Right lobe of liver (tissue), 6 donors: ENCODE results near the gene ALCAM. TPM values are rescaled to one million over a fixed set of nuclear protein-coding genes. Genes with fewer than 3 reads are reported as not detected.

Experiments used
- ATAC-seq, 4 donors: fragments of 200-7000 bp; cut with Tn5 transposase; one replicate each; pipeline ENCODE4 v1.9.1; 2020; ENCODE audit warnings: mild to moderate bottlenecking in 4 of 4, moderate library complexity in 4 of 4
- DNase-seq, 3 donors: peaks; one replicate each; pipeline ENCODE4 v3.0.0-alpha.2; 2020
- H3K27ac ChIP-seq, 3 donors: fragments of 200-600 bp; one replicate each; pipeline ENCODE4 v1.8.0; 2022
- H3K27me3 ChIP-seq, 2 donors: fragments of 200-600 bp; one replicate each; pipeline ENCODE4 v1.8.0; 2022
- H3K36me3 ChIP-seq, 4 donors: fragments of 200-600 bp; sonication (generic) in 1 of 4; one replicate each; pipeline versions ENCODE4 v1.5.1 to v1.8.0; 2017 to 2022; ENCODE audit warnings: control low read depth in 1 of 4
- H3K4me1 ChIP-seq, 4 donors: fragments of 200-600 bp; sonication (generic) in 1 of 4; one replicate each; pipeline versions ENCODE4 v1.5.1 to v1.8.0; 2017 to 2022; ENCODE audit warnings: control low read depth in 1 of 4
- H3K4me3 ChIP-seq, 3 donors: fragments of 200-600 bp; one replicate each; pipeline ENCODE4 v1.8.0; 2022
- H3K9me3 ChIP-seq, 4 donors: fragments of 200-600 bp; sonication (generic) in 1 of 4; one replicate each; pipeline versions ENCODE4 v1.5.1 to v1.8.0; 2017 to 2022; ENCODE audit warnings: control low read depth in 1 of 4
- POLR2A ChIP-seq: fragments of 450-650 bp; IDR thresholded peaks from one replicate; pipeline ENCODE4 v1.6.1; 2017; ENCODE audit warnings: antibody characterized with exemption, mild to moderate bottlenecking
- WGBS: methylation state at CpG from one replicate; pipeline ENCODE4 v1.1.6; 2018; ENCODE audit warnings: low coverage, low lambda C conversion rate; ENCODE audit not compliant: insufficient coverage; ENCODE audit errors: missing lambda C conversion rate; 5-methylcytosine and 5-hydroxymethylcytosine counted together
- intact Hi-C, 2 donors: fragments of 100-400 bp; cut with DNase I; formaldehyde crosslinking; loops; one replicate each; pipeline versions ENCODE4 v1.11.2 to v1.14.1; 2022
- total RNA-seq, 6 experiments: library from RNA; depleted of rRNA in 2 of 6; stranded (reverse); fragments of >200 nt in 2 of 6; fragmentation: NEBNext Ultra II Directional in 3 of 6; extraction: Animal tissue kit (Norgen Biotek cat#: 25700) in 3 of 6; gene quantifications; one replicate each; pipeline versions ENCODE4 v1.1.0 to v1.2.4, GENCODE V29; 2016 to 2023
- TF ChIP-seq, protein P1 (sequence below), 4 donors: fragments of 200-600 bp in 3 of 4; fragments of 450-650 bp in 1 of 4; IDR thresholded peaks; one replicate each; pipeline versions ENCODE4 v1.5.1 to v1.8.0; 2016 to 2022; ENCODE audit warnings: antibody characterized with exemption in 4 of 4, mild to moderate bottlenecking in 2 of 4
- donor health status: DM: no; HTN: yes; CAD: no.
- donor health status: DM: no; HTN: no; CAD: no.
- donor health status: DM: no; HTN: no; CAD: no.
- donor health status: DM: no; HTN: yes; CAD: no.
- donor health status: DM: no; HTN: yes; CAD: no.

The ALCAM gene
- total RNA-seq, 6 experiments from 2014 or later = 21.9 to 43.4 (median 34.5) TPM

DNA sequence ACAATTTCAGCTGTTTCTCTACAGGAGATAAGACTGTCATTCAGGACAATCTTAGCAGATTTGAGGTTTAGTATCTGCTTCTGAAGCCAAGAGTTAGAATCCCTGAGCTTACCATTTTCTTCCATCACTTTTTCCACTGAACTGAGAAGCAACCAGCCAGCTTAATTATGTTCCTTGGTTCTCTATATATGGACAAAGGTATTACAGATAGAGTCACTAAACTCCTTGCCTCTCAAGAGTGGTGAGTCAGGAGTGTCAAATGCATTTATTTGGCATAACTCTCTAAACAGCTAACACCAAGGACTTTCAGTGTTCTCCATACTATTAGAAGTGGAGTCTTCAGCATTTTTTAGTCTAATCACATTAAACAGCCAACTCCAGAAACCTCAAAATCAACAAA is 239.3 kb downstream of the ALCAM start:
- Histone ChIP-seq H3K9me3 (no peaks in the 10 kb centered on the region), H3K36me3 (no peaks in the 10 kb centered on the region), H3K27ac (no peak overlapping the region), H3K4me3 (no peak overlapping the region), H3K27me3 (no peaks in the 10 kb centered on the region), H3K4me1 (no peaks in the 10 kb centered on the region)
- DNase-seq (no peak), ATAC-seq (no peak)
- TF ChIP-seq POLR2A = no peak
- TF ChIP-seq, protein P1, sequence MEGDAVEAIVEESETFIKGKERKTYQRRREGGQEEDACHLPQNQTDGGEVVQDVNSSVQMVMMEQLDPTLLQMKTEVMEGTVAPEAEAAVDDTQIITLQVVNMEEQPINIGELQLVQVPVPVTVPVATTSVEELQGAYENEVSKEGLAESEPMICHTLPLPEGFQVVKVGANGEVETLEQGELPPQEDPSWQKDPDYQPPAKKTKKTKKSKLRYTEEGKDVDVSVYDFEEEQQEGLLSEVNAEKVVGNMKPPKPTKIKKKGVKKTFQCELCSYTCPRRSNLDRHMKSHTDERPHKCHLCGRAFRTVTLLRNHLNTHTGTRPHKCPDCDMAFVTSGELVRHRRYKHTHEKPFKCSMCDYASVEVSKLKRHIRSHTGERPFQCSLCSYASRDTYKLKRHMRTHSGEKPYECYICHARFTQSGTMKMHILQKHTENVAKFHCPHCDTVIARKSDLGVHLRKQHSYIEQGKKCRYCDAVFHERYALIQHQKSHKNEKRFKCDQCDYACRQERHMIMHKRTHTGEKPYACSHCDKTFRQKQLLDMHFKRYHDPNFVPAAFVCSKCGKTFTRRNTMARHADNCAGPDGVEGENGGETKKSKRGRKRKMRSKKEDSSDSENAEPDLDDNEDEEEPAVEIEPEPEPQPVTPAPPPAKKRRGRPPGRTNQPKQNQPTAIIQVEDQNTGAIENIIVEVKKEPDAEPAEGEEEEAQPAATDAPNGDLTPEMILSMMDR (IDR thresholded peaks at IDR 0.05) = no peak
- intact Hi-C loops = no loop called here

- DNase-seq (no peak), ATAC-seq (no peak)
- no peaks in the 10 kb centered on the region for H3K9me3 ChIP-seq
- 85% methylated on average over 17 of the region's 17 CpGs for WGBS
- no peak overlapping the region for H3K4me3 ChIP-seq
- no peaks in the 10 kb centered on the region for H3K4me1 ChIP-seq
- no peaks in the 10 kb centered on the region for H3K36me3 ChIP-seq
- TF ChIP-seq, protein P1 (IDR thresholded peaks at IDR 0.05) = no peak
- TF ChIP-seq POLR2A = no peak
- H3K27ac ChIP-seq = no peak overlapping the region
- intact Hi-C loops = no loop called here
- no peaks in the 10 kb centered on the region for H3K27me3 ChIP-seq
Measured at GRCh38 chr3:105608623-105609022, 241.9 kb downstream of the ALCAM start.

DNA sequence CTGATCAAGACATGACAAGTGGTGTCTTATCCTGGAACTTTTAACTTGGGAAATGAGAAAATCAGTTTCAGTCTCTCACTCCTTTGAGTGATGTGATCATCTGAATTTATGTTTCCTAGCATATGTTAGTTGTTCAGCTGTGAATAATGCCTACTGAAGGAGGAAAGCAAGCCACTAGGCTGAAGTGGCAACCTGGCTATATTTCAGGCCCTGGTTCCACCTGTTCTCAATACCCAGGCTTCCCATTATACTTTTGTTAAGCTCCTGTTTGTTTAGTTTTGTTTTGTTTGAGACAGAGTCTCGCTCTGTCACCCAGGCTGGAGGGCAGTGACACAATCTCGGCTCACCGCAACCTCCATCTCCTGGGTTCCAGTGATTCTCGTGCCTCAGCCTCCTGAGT is 243.8 kb downstream of the ALCAM start:
- DNase-seq (no peak), ATAC-seq (no peak)
- WGBS = 90% methylated on average over 4 of the region's 4 CpGs
- no peaks in the 10 kb centered on the region for H3K36me3 ChIP-seq
- intact Hi-C loops = no loop called here
- no peak for TF ChIP-seq POLR2A
- TF ChIP-seq, protein P1 (IDR thresholded peaks at IDR 0.05) = no peak
- no peaks in the 10 kb centered on the region for H3K27me3 ChIP-seq
- H3K27ac ChIP-seq = no peak overlapping the region
- H3K9me3 ChIP-seq = no peaks in the 10 kb centered on the region
- H3K4me3 ChIP-seq = no peak overlapping the region
- H3K4me1 ChIP-seq = no peaks in the 10 kb centered on the region

GRCh38 chr3:105611304-105612192 is 244.8 kb downstream of the ALCAM start:
- no peak for TF ChIP-seq POLR2A
- TF ChIP-seq, protein P1 (IDR thresholded peaks at IDR 0.05) = no peak
- no peak for DNase-seq
- Histone ChIP-seq H3K27ac (no peak overlapping the region), H3K27me3 (no peaks in the 10 kb centered on the region), H3K4me1 (no peaks in the 10 kb centered on the region), H3K4me3 (no peak overlapping the region), H3K9me3 (no peaks in the 10 kb centered on the region), H3K36me3 (no peaks in the 10 kb centered on the region)
- 77% methylated on average over 5 of the region's 5 CpGs for WGBS
- no peak for ATAC-seq
- intact Hi-C loops = no loop called here
